HG02870 (cell line): ENCODE measurements around the gene MPL.

ENCODE experiments used
- ATAC-seq: cut with Tn5 transposase; IDR thresholded peaks from one replicate; pipeline ENCODE4 v1.9.1; 2021; ENCODE audit warnings: mild to moderate bottlenecking, moderate library complexity; ENCODE audit not compliant: unreplicated experiment

MPL gene

GRCh38 chr1:43321331-43321891 is 16.2 kb upstream of the MPL start:
- ATAC-seq: no peak

- ATAC-seq: no peak
Measured at GRCh38 chr1:43322506-43322905, 15.1 kb upstream of the MPL start.

GRCh38 chr1:43324810-43325209 is 12.8 kb upstream of the MPL start:
- ATAC-seq: no peak

GRCh38 chr1:43325381-43325780 is 12.2 kb upstream of the MPL start:
- ATAC-seq: no peak

- ATAC-seq: no peak
Measured at GRCh38 chr1:43327549-43328292, 9.9 kb upstream of the MPL start.

GRCh38 chr1:43329995-43330751 is 7.4 kb upstream of the MPL start:
- ATAC-seq: no peak

- ATAC-seq: no peak
Measured at GRCh38 chr1:43331688-43332087, 5.9 kb upstream of the MPL start.

- no peak for ATAC-seq
Measured at GRCh38 chr1:43334453-43335205, 3.0 kb upstream of the MPL start.

GRCh38 chr1:43338001-43338400 is 383 bp downstream of the MPL start:
- no peak for ATAC-seq

- ATAC-seq: no peak
Measured at GRCh38 chr1:43339584-43340232, 2.1 kb downstream of the MPL start.

- no peak for ATAC-seq
Measured at GRCh38 chr1:43340559-43340958, 2.9 kb downstream of the MPL start.

- ATAC-seq: no peak
Measured at GRCh38 chr1:43344267-43344850, 6.7 kb downstream of the MPL start.

GRCh38 chr1:43345120-43345519 is 7.5 kb downstream of the MPL start:
- no peak for ATAC-seq

- ATAC-seq: no peak
Measured at GRCh38 chr1:43346636-43347035, 9.0 kb downstream of the MPL start.

GRCh38 chr1:43348343-43348808 is 10.8 kb downstream of the MPL start:
- ATAC-seq: no peak

GRCh38 chr1:43348809-43349593 is 11.4 kb downstream of the MPL start:
- ATAC-seq: no peak

GRCh38 chr1:43349594-43350306 is 12.1 kb downstream of the MPL start:
- no peak for ATAC-seq

- no peak for ATAC-seq
Measured at GRCh38 chr1:43350976-43351375, 13.4 kb downstream of the MPL start.
